B cell (primary cell): ENCODE data around the gene TMUB2. TPM values are rescaled to one million over a fixed set of nuclear protein-coding genes. Genes with fewer than 3 reads are reported as not detected.

ENCODE experiments used
- ATAC-seq: fragments of 200-7000 bp; cut with Tn5 transposase; one replicate; pipeline ENCODE4 v1.10.0; 2021; ENCODE audit warnings: low read depth, mild to moderate bottlenecking, moderate number of reproducible peaks, moderate library complexity
- CTCF ChIA-PET: fragments of 350-600 bp; sonication (Branson Sonifier 250); formaldehyde crosslinking; loops from one replicate; lab custom pipeline; 2021; ENCODE audit warnings: antibody characterized with exemption, inconsistent platforms; lab: Charles Lee
- POLR2A ChIA-PET: fragments of 350-600 bp; sonication (Branson Sonifier 250); formaldehyde crosslinking; loops from one replicate; lab custom pipeline; 2021; ENCODE audit warnings: antibody characterized with exemption; lab: Charles Lee
- DNase-seq: peaks from one replicate; pipeline ENCODE4 v3.0.0; 2013
- H2AFZ ChIP-seq: 2 replicates; pipeline ENCODE4 v1.6.1; 2012; ENCODE audit warnings: mild to moderate bottlenecking, low read depth, low read length; ENCODE audit not compliant: insufficient read depth, poor library complexity, severe bottlenecking
- H3K27ac ChIP-seq, 2 donors: 1 replicate in 1 of 2; 2 replicates in 1 of 2; pipeline ENCODE4 v1.5.1; 2012 to 2013; ENCODE audit warnings: low read length in 2 of 2, mild to moderate bottlenecking in 2 of 2, moderate library complexity in 1 of 2
- H3K27me3 ChIP-seq, 4 experiments: fragments of 200-600 bp in 1 of 4; sonication (generic) in 1 of 4; replicated peaks in 1 of 4; 1 replicate in 2 of 4; 2 replicates in 2 of 4; pipeline versions ENCODE4 v1.6.1 to v1.7.0; 2013 to 2016; ENCODE audit warnings: low read length in 3 of 4, mild to moderate bottlenecking in 2 of 4, mixed read lengths in 1 of 4, moderate library complexity in 1 of 4; ENCODE audit not compliant: insufficient read depth in 4 of 4, control insufficient read depth in 3 of 4; ENCODE audit errors: control extremely low read depth in 1 of 4
- H3K36me3 ChIP-seq, 2 experiments: replicated peaks in 1 of 2; 1 replicate in 1 of 2; 2 replicates in 1 of 2; pipeline versions ENCODE4 v1.6.1 to v1.7.1; 2013; ENCODE audit warnings: low read length in 1 of 2; ENCODE audit not compliant: insufficient read depth in 2 of 2, control insufficient read depth in 1 of 2; ENCODE audit errors: control extremely low read depth in 1 of 2, extremely low read depth in 1 of 2
- H3K4me1 ChIP-seq, 2 donors: fragments of 200-600 bp in 1 of 2; sonication (generic) in 1 of 2; 1 replicate in 1 of 2; 2 replicates in 1 of 2; pipeline versions ENCODE4 v1.5.1 to v1.6.1; 2013 to 2017; ENCODE audit warnings: low read length in 2 of 2; ENCODE audit not compliant: control insufficient read depth in 2 of 2, insufficient read depth in 2 of 2
- H3K4me2 ChIP-seq: replicated peaks from 2 replicates; pipeline ENCODE3; 2012; ENCODE audit warnings: mild to moderate bottlenecking, low read depth, low read length; ENCODE audit not compliant: poor library complexity, severe bottlenecking
- H3K4me3 ChIP-seq, 5 experiments: fragments of 200-600 bp in 1 of 5; sonication (generic) in 1 of 5; 1 replicate in 3 of 5; 2 replicates in 2 of 5; pipeline versions ENCODE4 v1.5.1 to v1.7.0; 2011 to 2016; ENCODE audit warnings: low read length in 4 of 5, mild to moderate bottlenecking in 4 of 5, low read depth in 2 of 5, control low read depth in 1 of 5, moderate library complexity in 1 of 5; ENCODE audit not compliant: insufficient read depth in 1 of 5; ENCODE audit errors: control extremely low read depth in 1 of 5, extremely low read depth in 1 of 5
- H3K79me2 ChIP-seq: fragments of 200-600 bp; sonication (generic); one replicate; pipeline ENCODE4 v1.6.0; 2016; ENCODE audit warnings: low read length; ENCODE audit not compliant: control insufficient read depth, insufficient read depth
- H3K9ac ChIP-seq: fragments of 200-600 bp; sonication (generic); 2 replicates; pipeline ENCODE4 v1.6.1; 2017; ENCODE audit warnings: mild to moderate bottlenecking, low read length, moderate library complexity
- H3K9me3 ChIP-seq, 3 donors: one replicate each; pipeline versions ENCODE4 v1.6.1 to v1.7.1; 2013; ENCODE audit warnings: low read length in 2 of 3; ENCODE audit not compliant: control insufficient read depth in 2 of 3, insufficient read depth in 1 of 3; ENCODE audit errors: control extremely low read depth in 1 of 3
- H4K20me1 ChIP-seq: 2 replicates; pipeline ENCODE4 v1.6.0; 2012; ENCODE audit warnings: mild to moderate bottlenecking, low read length; ENCODE audit not compliant: insufficient read depth, control insufficient read depth, poor library complexity, severe bottlenecking
- H3K27ac Mint-ChIP-seq: one replicate; pipeline ENCODE4 v1.8.0; 2021; ENCODE audit warnings: mixed read lengths
- H3K27me3 Mint-ChIP-seq: one replicate; pipeline ENCODE4 v1.8.0; 2021; ENCODE audit warnings: mixed read lengths
- H3K4me1 Mint-ChIP-seq: one replicate; pipeline ENCODE4 v1.8.0; 2021; ENCODE audit warnings: mixed read lengths
- H3K4me3 Mint-ChIP-seq: one replicate; pipeline ENCODE4 v1.8.0; 2021; ENCODE audit warnings: mixed read lengths
- H3K9me3 Mint-ChIP-seq: one replicate; pipeline ENCODE4 v1.8.0; 2022; ENCODE audit warnings: mixed read lengths; ENCODE audit not compliant: insufficient read depth
- EZH2 ChIP-seq: IDR thresholded peaks from 2 replicates; pipeline ENCODE4 v1.6.1; 2012; ENCODE audit warnings: borderline replicate concordance, low read depth, mild to moderate bottlenecking, moderate library complexity, low read length; ENCODE audit not compliant: insufficient read depth, poor library complexity, severe bottlenecking
- WGBS: methylation state at CpG from one replicate; pipeline ENCODE4 v1.1.5; 2013; ENCODE audit warnings: missing lambda C conversion rate; ENCODE audit not compliant: insufficient coverage; 5-methylcytosine and 5-hydroxymethylcytosine counted together
- intact Hi-C: fragments of 100-400 bp; cut with micrococcal nuclease; formaldehyde crosslinking; loops from one replicate; pipeline ENCODE4 v1.10.0; 2022
- polyA plus RNA-seq: library from polyadenylated mRNA; depleted of rRNA; stranded (reverse); fragments of >200 nt; gene quantifications from 2 replicates; pipeline ENCODE4 v1.2.3, GENCODE V29; 2012
- total RNA-seq, 2 donors: library from RNA; stranded (reverse); fragments of 120-200 nt in 1 of 2; gene quantifications; 1 replicate in 1 of 2; 2 replicates in 1 of 2; pipeline versions ENCODE4 v1.2.3 to v1.2.4, GENCODE V29; 2013 to 2022
- TF ChIP-seq, protein P1 (sequence below): fragments of 200-600 bp; IDR thresholded peaks from one replicate; pipeline ENCODE4 v1.8.0; 2022; ENCODE audit warnings: antibody characterized with exemption, mild to moderate bottlenecking

TMUB2 gene
- total and polyA plus RNA-seq, 2 donors (not counting 1 experiment from before 2014, with no cell fraction given) = 52.3 to 114 TPM

DNA sequence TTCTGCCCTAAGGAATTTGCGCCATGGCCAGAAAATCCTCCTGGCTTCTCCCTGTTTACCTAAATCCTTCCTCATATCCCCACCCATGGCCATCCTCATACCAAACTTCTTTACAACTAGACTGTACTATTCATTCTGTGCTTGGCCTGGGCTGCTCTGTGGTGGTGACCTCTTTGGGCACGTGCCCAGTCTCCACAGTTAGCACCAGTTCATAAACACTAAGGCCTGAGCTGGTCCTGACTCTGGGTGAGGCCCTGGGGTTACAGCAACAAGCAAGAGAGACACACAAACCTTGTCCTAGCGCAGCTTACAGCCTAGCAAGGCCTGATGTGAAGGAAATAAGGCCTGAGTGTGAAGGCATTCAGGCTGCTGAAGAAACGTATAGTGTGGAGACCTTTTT, 16.0 kb downstream of the TMUB2 start:
- intact Hi-C loops = no loop called here
- no peak overlapping the region for H3K27ac ChIP-seq
- peaks cover 0 to 18% of the 10 kb centered on the region in 2 experiments for H3K36me3 ChIP-seq
- H4K20me1 ChIP-seq = peaks cover 18% of the 10 kb centered on the region
- ATAC-seq (no peak), DNase-seq (no peak)
- 96% methylated on average over 4 of the region's 4 CpGs for WGBS
- no peak overlapping the region for H3K4me2 ChIP-seq
- H3K27me3 ChIP-seq = no peaks in the 10 kb centered on the region
- Mint-ChIP-seq H3K27ac (peak overlapping the region; percentile 57), H3K4me3 (peak overlapping the region; percentile 19), H3K4me1 (peaks cover 40% of the 10 kb centered on the region), H3K9me3 (no peaks in the 10 kb centered on the region), H3K27me3 (no peaks in the 10 kb centered on the region)
- H3K4me3 ChIP-seq = no peak overlapping the region
- H3K9ac ChIP-seq = no peak overlapping the region
- ChIA-PET POLR2A (interaction anchor here (1.1 to 8.9 kb wide), 2 partner anchors 16 kb away, joined by 3 to 100 read pairs; partner anchors contain the start of genes TMUB2 and UBTF), CTCF (interaction anchor here (0.9 to 5.4 kb wide), 12 partner anchors 7 to 152 kb away, joined by 3 to 44 read pairs (median 8); partner anchors contain the start of genes GRN, SLC25A39, TMUB2 and UBTF)
- H3K4me1 ChIP-seq = peaks cover 26 to 36% of the 10 kb centered on the region in 2 donors
- H2AFZ ChIP-seq = no peak overlapping the region
- no peak for TF ChIP-seq EZH2
- TF ChIP-seq, protein P1, sequence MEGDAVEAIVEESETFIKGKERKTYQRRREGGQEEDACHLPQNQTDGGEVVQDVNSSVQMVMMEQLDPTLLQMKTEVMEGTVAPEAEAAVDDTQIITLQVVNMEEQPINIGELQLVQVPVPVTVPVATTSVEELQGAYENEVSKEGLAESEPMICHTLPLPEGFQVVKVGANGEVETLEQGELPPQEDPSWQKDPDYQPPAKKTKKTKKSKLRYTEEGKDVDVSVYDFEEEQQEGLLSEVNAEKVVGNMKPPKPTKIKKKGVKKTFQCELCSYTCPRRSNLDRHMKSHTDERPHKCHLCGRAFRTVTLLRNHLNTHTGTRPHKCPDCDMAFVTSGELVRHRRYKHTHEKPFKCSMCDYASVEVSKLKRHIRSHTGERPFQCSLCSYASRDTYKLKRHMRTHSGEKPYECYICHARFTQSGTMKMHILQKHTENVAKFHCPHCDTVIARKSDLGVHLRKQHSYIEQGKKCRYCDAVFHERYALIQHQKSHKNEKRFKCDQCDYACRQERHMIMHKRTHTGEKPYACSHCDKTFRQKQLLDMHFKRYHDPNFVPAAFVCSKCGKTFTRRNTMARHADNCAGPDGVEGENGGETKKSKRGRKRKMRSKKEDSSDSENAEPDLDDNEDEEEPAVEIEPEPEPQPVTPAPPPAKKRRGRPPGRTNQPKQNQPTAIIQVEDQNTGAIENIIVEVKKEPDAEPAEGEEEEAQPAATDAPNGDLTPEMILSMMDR = no peak
- H3K9me3 ChIP-seq = no peaks in the 10 kb centered on the region
- peaks cover 14% of the 10 kb centered on the region for H3K79me2 ChIP-seq

DNA sequence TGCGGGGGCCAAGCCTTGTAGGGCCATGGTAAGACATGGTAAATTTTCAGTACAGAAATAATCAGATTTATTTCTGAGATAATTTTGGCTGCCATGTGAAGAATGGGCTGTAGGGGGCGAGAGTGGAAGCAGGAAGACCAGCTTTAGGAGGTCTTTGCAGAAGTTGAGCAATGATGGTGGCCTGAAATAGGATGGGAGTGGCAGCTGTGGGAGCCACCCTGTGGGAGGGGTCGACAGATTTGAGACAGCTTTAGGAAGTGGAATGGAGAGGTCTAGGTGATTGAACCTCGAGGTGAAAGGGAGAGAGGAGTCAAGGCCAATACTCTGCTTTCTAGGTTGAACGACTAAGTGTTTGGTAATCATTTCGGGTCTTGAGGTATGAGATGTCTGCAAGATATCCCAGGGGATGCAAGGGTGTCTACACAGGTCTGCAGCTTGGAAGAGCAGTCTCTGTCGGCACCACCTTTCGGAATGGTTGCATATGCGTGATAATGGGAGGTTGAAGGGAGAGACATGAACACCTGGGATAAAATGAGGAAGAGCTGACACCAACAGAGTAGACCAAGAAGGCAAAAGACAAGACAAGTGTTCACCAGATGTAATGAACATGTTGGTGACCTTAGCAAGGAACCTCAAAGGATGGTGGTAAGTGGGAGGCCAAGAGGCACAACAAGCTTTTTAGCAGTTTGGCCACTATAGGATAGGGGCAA, 17.1 kb downstream of the TMUB2 start:
- POLR2A ChIA-PET = interaction anchor here (0.6 to 8.9 kb wide), 5 partner anchors 15 to 131 kb away, joined by 3 to 100 read pairs (median 3); partner anchors contain the start of genes TMUB2 and UBTF
- H3K9me3 Mint-ChIP-seq = no peaks in the 10 kb centered on the region
- no peaks in the 10 kb centered on the region for H3K9me3 ChIP-seq
- peak overlapping the region; percentile 82 for H3K27ac Mint-ChIP-seq
- peak overlapping the region; percentile 3 for H3K4me2 ChIP-seq
- H3K79me2 ChIP-seq = peaks cover 3% of the 10 kb centered on the region
- WGBS = 49% methylated on average over 9 of the region's 9 CpGs
- no peaks in the 10 kb centered on the region for H3K27me3 ChIP-seq
- H3K4me1 Mint-ChIP-seq = peaks cover 32% of the 10 kb centered on the region
- no peak overlapping the region for H3K4me3 ChIP-seq
- peaks cover 18 to 26% of the 10 kb centered on the region in 2 donors for H3K4me1 ChIP-seq
- H2AFZ ChIP-seq = no peak overlapping the region
- H4K20me1 ChIP-seq = peaks cover 15% of the 10 kb centered on the region
- H3K27me3 Mint-ChIP-seq = no peaks in the 10 kb centered on the region
- intact Hi-C loops = no loop called here
- peak overlapping the region in 1 of 2 donors; percentile 6 for H3K27ac ChIP-seq
- CTCF ChIA-PET = interaction anchor here (0.7 to 4.6 kb wide), 15 partner anchors 10 to 319 kb away, joined by 3 to 44 read pairs (median 7); partner anchors contain the start of genes FAM171A2, GRN, SLC25A39 and TMUB2
- no peak overlapping the region for H3K4me3 Mint-ChIP-seq
- TF ChIP-seq, protein P1 = peak; percentile 79
- no peak for TF ChIP-seq EZH2
- DNase-seq = peak; percentile 69
- H3K9ac ChIP-seq = no peak overlapping the region
- peaks cover 0 to 27% of the 10 kb centered on the region in 2 experiments for H3K36me3 ChIP-seq
- no peak for ATAC-seq
